ENCODE results near the gene ARAP2.

The ARAP2 gene

GRCh38 chr4:36256398-36256891 is 12.1 kb upstream of the ARAP2 start:
- Histone ChIP-seq H3K9me3 (ENCODE audit: insufficient read depth, low read length, severe bottlenecking) (no peaks in the 10 kb centered on the region), H3K4me3 (ENCODE audit: low read depth in 1 of 2, low read length in 2 of 2) (peak overlapping the region in 1 of 2 experiments; percentile 43; a peak in 2 of 4 replicates), H3K36me3 (ENCODE audit: insufficient read depth, low read length) (no peaks in the 10 kb centered on the region), H3K9ac (ENCODE audit: low read depth, low read length) (peak overlapping the region; percentile 47), H2AFZ (ENCODE audit: low read depth, low read length) (peak overlapping the region; percentile 69), H3K79me2 (ENCODE audit: insufficient read depth, low read length) (no peaks in the 10 kb centered on the region), H3K27me3 (ENCODE audit: insufficient read depth, low read length, poor library complexity) (no peaks in the 10 kb centered on the region), H3K4me1 (ENCODE audit: insufficient read depth, low read length) (peaks cover 37% of the 10 kb centered on the region), H3K27ac (ENCODE audit: low read length) (peak overlapping the region; percentile 82), H4K20me1 (ENCODE audit: insufficient read depth, low read length) (no peaks in the 10 kb centered on the region), H3K4me2 (ENCODE audit: insufficient read depth, low read length) (peak overlapping the region; percentile 54)
- DNase-seq (peak; percentile 64), ATAC-seq (ENCODE audit: insufficient read depth, low read depth) (peak; percentile 55)
- no peak for TF ChIP-seq EZH2 (IDR thresholded peaks at IDR 0.05; ENCODE audit: borderline replicate concordance, low read depth, low read length, severe bottlenecking)
- TF ChIP-seq CTCF (IDR thresholded peaks at IDR 0.05; ENCODE audit: borderline replicate concordance, extremely low read depth, low read length, poor library complexity, severe bottlenecking) = no peak

GRCh38 chr4:36255577-36255976 is 11.3 kb upstream of the ARAP2 start:
- H3K79me2 ChIP-seq (ENCODE audit: insufficient read depth, low read length) = no peaks in the 10 kb centered on the region
- no peak for TF ChIP-seq EZH2 (IDR thresholded peaks at IDR 0.05; ENCODE audit: borderline replicate concordance, low read depth, low read length, severe bottlenecking)
- TF ChIP-seq CTCF (IDR thresholded peaks at IDR 0.05; ENCODE audit: borderline replicate concordance, extremely low read depth, low read length, poor library complexity, severe bottlenecking) = no peak
- H3K4me1 ChIP-seq (ENCODE audit: insufficient read depth, low read length) = peaks cover 37% of the 10 kb centered on the region
- no peaks in the 10 kb centered on the region for H3K9me3 ChIP-seq (ENCODE audit: insufficient read depth, low read length, severe bottlenecking)
- H4K20me1 ChIP-seq (ENCODE audit: insufficient read depth, low read length) = no peaks in the 10 kb centered on the region
- H3K4me2 ChIP-seq (ENCODE audit: insufficient read depth, low read length) = peak overlapping the region; percentile 54
- DNase-seq (peak; percentile 85), ATAC-seq (ENCODE audit: insufficient read depth, low read depth) (peak; percentile 92)
- H3K27ac ChIP-seq (ENCODE audit: low read length) = peak overlapping the region; percentile 82
- peak overlapping the region in 1 of 2 experiments; percentile 4; a peak in 1 of 4 replicates for H3K4me3 ChIP-seq (ENCODE audit: low read depth in 1 of 2, low read length in 2 of 2)
- peak overlapping the region; percentile 6 for H2AFZ ChIP-seq (ENCODE audit: low read depth, low read length)
- H3K9ac ChIP-seq (ENCODE audit: low read depth, low read length) = peak overlapping the region; percentile 47
- H3K36me3 ChIP-seq (ENCODE audit: insufficient read depth, low read length) = no peaks in the 10 kb centered on the region
- H3K27me3 ChIP-seq (ENCODE audit: insufficient read depth, low read length, poor library complexity) = no peaks in the 10 kb centered on the region

GRCh38 chr4:36254371-36254770 is 10.1 kb upstream of the ARAP2 start:
- Histone ChIP-seq H3K4me1 (ENCODE audit: insufficient read depth, low read length) (peaks cover 37% of the 10 kb centered on the region), H3K4me3 (ENCODE audit: low read depth in 1 of 2, low read length in 2 of 2) (no peak overlapping the region), H3K79me2 (ENCODE audit: insufficient read depth, low read length) (no peaks in the 10 kb centered on the region), H2AFZ (ENCODE audit: low read depth, low read length) (no peak overlapping the region), H3K27me3 (ENCODE audit: insufficient read depth, low read length, poor library complexity) (no peaks in the 10 kb centered on the region), H3K27ac (ENCODE audit: low read length) (peak overlapping the region; percentile 21), H4K20me1 (ENCODE audit: insufficient read depth, low read length) (no peaks in the 10 kb centered on the region), H3K36me3 (ENCODE audit: insufficient read depth, low read length) (no peaks in the 10 kb centered on the region), H3K9ac (ENCODE audit: low read depth, low read length) (no peak overlapping the region), H3K4me2 (ENCODE audit: insufficient read depth, low read length) (no peak overlapping the region), H3K9me3 (ENCODE audit: insufficient read depth, low read length, severe bottlenecking) (no peaks in the 10 kb centered on the region)
- TF ChIP-seq CTCF (IDR thresholded peaks at IDR 0.05; ENCODE audit: borderline replicate concordance, extremely low read depth, low read length, poor library complexity, severe bottlenecking) = no peak
- TF ChIP-seq EZH2 (IDR thresholded peaks at IDR 0.05; ENCODE audit: borderline replicate concordance, low read depth, low read length, severe bottlenecking) = no peak
- ATAC-seq (ENCODE audit: insufficient read depth, low read depth) (no peak), DNase-seq (no peak)

All from DND-41 (cell line).